ENCODE measurements around the gene EDN2. TPM values are rescaled to one million over a fixed set of nuclear protein-coding genes. Genes with fewer than 3 reads are reported as not detected.

Gene EDN2
- total and polyA plus RNA-seq, 2 of the 8 experiments (the other 6 are each of a cell fraction or from before 2014, with no cell fraction given): 0.32 to 0.39 TPM

GRCh38 chr1:41533016-41533730, 48.7 kb upstream of the EDN2 start:
- Histone ChIP-seq H4K20me1 (replicated peaks in 1 of 2; ENCODE audit: control insufficient read depth in 1 of 2, insufficient read depth in 2 of 2, low read length in 2 of 2) (no peaks in the 10 kb centered on the region), H3K56ac (replicated peaks; ENCODE audit: insufficient read length, low read depth, low read length) (no peak overlapping the region), H3K4me1 (replicated peaks in 1 of 4; ENCODE audit: control insufficient read depth in 3 of 4, insufficient read depth in 4 of 4, low read length in 3 of 4) (no peaks in the 10 kb centered on the region), H2AFZ (ENCODE audit: low read length) (no peak overlapping the region), H2BK20ac (ENCODE audit: low read length) (no peak overlapping the region), H3K4ac (replicated peaks; ENCODE audit: insufficient read length, low read depth, low read length) (no peak overlapping the region), H3K23me2 (ENCODE audit: low read depth, low read length) (peaks cover 17% of the 10 kb centered on the region; the same call in 1 of the 2 replicates), H3K79me2 (ENCODE audit: control insufficient read depth in 1 of 2, insufficient read depth in 2 of 2, low read length in 2 of 2) (no peaks in the 10 kb centered on the region), H2BK12ac (ENCODE audit: low read depth, low read length) (no peak overlapping the region), H2BK15ac (ENCODE audit: low read length) (no peak overlapping the region), H3K27me3 (replicated peaks in 1 of 4; ENCODE audit: control insufficient read depth in 3 of 4, extremely low read depth in 1 of 4, insufficient read depth in 3 of 4, low read length in 3 of 4) (no peaks in the 10 kb centered on the region), H3K14ac (ENCODE audit: insufficient read length) (no peak overlapping the region), H3K36me3 (ENCODE audit: control insufficient read depth in 2 of 4, insufficient read depth in 4 of 4, low read length in 3 of 4) (no peaks in the 10 kb centered on the region), H2BK5ac (ENCODE audit: low read depth, low read length) (no peak overlapping the region), H2AK5ac (ENCODE audit: low read depth, low read length) (no peak overlapping the region), H3K23ac (ENCODE audit: insufficient read length) (no peak overlapping the region), H3K9me3 (ENCODE audit: insufficient read depth in 2 of 2, low read depth in 1 of 2, low read length in 1 of 2) (peaks cover 9 to 10% of the 10 kb centered on the region in 2 experiments; a peak in 2 of 4 replicates), H3K4me3 (ENCODE audit: extremely low read depth in 1 of 4, insufficient read depth in 2 of 4, low read depth in 3 of 4, low read length in 4 of 4) (no peak overlapping the region), H3K27ac (ENCODE audit: low read depth, low read length) (no peak overlapping the region), H4K91ac (replicated peaks; ENCODE audit: insufficient read length, low read length) (no peak overlapping the region), H4K5ac (ENCODE audit: insufficient read length, low read depth, low read length) (no peak overlapping the region), H4K8ac (ENCODE audit: extremely low read depth, insufficient read depth, low read length) (no peak overlapping the region), H3K9ac (replicated peaks in 1 of 4; ENCODE audit: extremely low read depth in 1 of 4, low read depth in 3 of 4, low read length in 3 of 4) (no peak overlapping the region), H3K79me1 (ENCODE audit: low read depth, low read length) (no peaks in the 10 kb centered on the region), H2BK120ac (replicated peaks; ENCODE audit: low read depth, low read length) (no peak overlapping the region), H3K4me2 (ENCODE audit: insufficient read depth in 1 of 2, low read depth in 2 of 2, low read length in 2 of 2) (no peak overlapping the region), H3K18ac (ENCODE audit: extremely low read depth, low read length) (no peak overlapping the region)
- WGBS, 2 experiments (ENCODE audit: extremely low coverage in 1 of 2, insufficient coverage in 1 of 2, insufficient read length in 1 of 2, insufficient replicate concordance in 2 of 2, low coverage in 1 of 2, low lambda C conversion rate in 2 of 2, missing lambda C conversion rate in 1 of 2): 92% methylated on average over 10 of the region's 12 CpGs; no CpG with 5 or more reads in 1 of the 2 experiments
- ChIA-PET CTCF (ENCODE audit: partially characterized antibody) (interaction anchor here (1.1 to 2.2 kb wide), 5 partner anchors 9 to 250 kb away, joined by 3 to 6 read pairs (median 4); no protein-coding TSS in a partner anchor), POLR2A (ENCODE audit: partially characterized antibody) (no interaction called here)
- DNase-seq (ENCODE audit: low read depth in 1 of 2, low spot score in 2 of 2) (no peak), FAIRE-seq (no peak)
- no peak for TF ChIP-seq CBX5 (IDR thresholded peaks at IDR 0.05; ENCODE audit: low read depth, low read length)
- TF ChIP-seq RAD21 (IDR thresholded peaks at IDR 0.05 in 1 of 2, conservative IDR thresholded peaks at IDR 0.05 in 1 of 2; ENCODE audit: low read depth in 2 of 2, low read length in 2 of 2): no peak
- TF ChIP-seq CTCF (IDR thresholded peaks at IDR 0.05; ENCODE audit: control extremely low read depth in 1 of 3, insufficient read depth in 1 of 3, low read depth in 1 of 3, low read length in 3 of 3): no peak
- TF ChIP-seq ASH2L (IDR thresholded peaks at IDR 0.05; ENCODE audit: low read length): no peak
- no peak for TF ChIP-seq BRCA1 (IDR thresholded peaks at IDR 0.05; ENCODE audit: low read depth, low read length)
- no peak for TF ChIP-seq RBBP5 (IDR thresholded peaks at IDR 0.05; ENCODE audit: borderline replicate concordance, low read depth, low read length)
- TF ChIP-seq CHD2 (IDR thresholded peaks at IDR 0.05; ENCODE audit: low read length): no peak
- no peak for TF ChIP-seq BACH1 (IDR thresholded peaks at IDR 0.05; ENCODE audit: low read length)
- no peak for TF ChIP-seq TEAD4 (IDR thresholded peaks at IDR 0.05; ENCODE audit: low read depth, low read length)
- TF ChIP-seq SUZ12 (IDR thresholded peaks at IDR 0.05; ENCODE audit: low read length): no peak
